ENCODE results near the gene POLH. TPM values are rescaled to one million over a fixed set of nuclear protein-coding genes. Genes with fewer than 3 reads are reported as not detected.

POLH gene
- total and polyA plus RNA-seq, 9 donors, result 8.1 to 15.3 (median 11.9) TPM

Other genes with a start within 250 kb of the POLH start
- gene ZNF318, start 206.5 kb upstream of the POLH start, total RNA-seq, result 9.4 TPM
- 10 to 100 TPM; 12.2 to 17.3 (median 13.0) TPM for gene ZNF318, start 206.5 kb upstream of the POLH start, polyA plus RNA-seq (ENCODE audit: insufficient read depth in 1 of 8, insufficient read length in 8 of 8, low replicate concordance in 1 of 8)
- 10.7 TPM for gene ABCC10, start 148.6 kb upstream of the POLH start, total RNA-seq
- 10 to 100 TPM; 13.1 to 22.0 (median 14.9) TPM for gene ABCC10, start 148.6 kb upstream of the POLH start, polyA plus RNA-seq (ENCODE audit: insufficient read depth in 1 of 8, insufficient read length in 8 of 8, low replicate concordance in 1 of 8)
- gene DLK2, start 120.6 kb upstream of the POLH start, total RNA-seq, result 2.0 TPM
- 1 to 10 TPM; 1.7 to 3.5 (median 2.4) TPM for gene DLK2, start 120.6 kb upstream of the POLH start, polyA plus RNA-seq (ENCODE audit: insufficient read depth in 1 of 8, insufficient read length in 8 of 8, low replicate concordance in 1 of 8)
- gene TJAP1, start 98.6 kb upstream of the POLH start, total RNA-seq, result 15.9 TPM
- 10 to 100 TPM; 19.4 to 31.4 (median 25.9) TPM for gene TJAP1, start 98.6 kb upstream of the POLH start, polyA plus RNA-seq (ENCODE audit: insufficient read depth in 1 of 8, insufficient read length in 8 of 8, low replicate concordance in 1 of 8)
- gene LRRC73, start 65.8 kb upstream of the POLH start, total RNA-seq, result 0.22 TPM
- gene LRRC73, start 65.8 kb upstream of the POLH start, polyA plus RNA-seq (ENCODE audit: insufficient read depth in 1 of 8, insufficient read length in 8 of 8, low replicate concordance in 1 of 8), result under 1 TPM; 0.11 to 0.27 (median 0.15) TPM
- 59.5 TPM for gene YIPF3, start 59.3 kb upstream of the POLH start, total RNA-seq
- gene YIPF3, start 59.3 kb upstream of the POLH start, polyA plus RNA-seq (ENCODE audit: insufficient read depth in 1 of 8, insufficient read length in 8 of 8, low replicate concordance in 1 of 8), result 10 to 100 TPM; 80.7 to 98.0 (median 91.2) TPM
- gene POLR1C, start 59.1 kb upstream of the POLH start, total RNA-seq, result 21.1 TPM
- 10 to 100 TPM; 16.7 to 22.2 (median 19.2) TPM for gene POLR1C, start 59.1 kb upstream of the POLH start, polyA plus RNA-seq (ENCODE audit: insufficient read depth in 1 of 8, insufficient read length in 8 of 8, low replicate concordance in 1 of 8)
- gene XPO5, start 147 bp upstream of the POLH start, total RNA-seq, result 17.2 TPM
- 10 to 100 TPM; 21.5 to 38.2 (median 25.5) TPM for gene XPO5, start 147 bp upstream of the POLH start, polyA plus RNA-seq (ENCODE audit: insufficient read depth in 1 of 8, insufficient read length in 8 of 8, low replicate concordance in 1 of 8)
- 33.5 TPM for gene GTPBP2, start 53.1 kb downstream of the POLH start, total RNA-seq
- 10 to 100 TPM; 31.2 to 44.8 (median 37.7) TPM for gene GTPBP2, start 53.1 kb downstream of the POLH start, polyA plus RNA-seq (ENCODE audit: insufficient read depth in 1 of 8, insufficient read length in 8 of 8, low replicate concordance in 1 of 8)
- gene MAD2L1BP, start 59.7 kb downstream of the POLH start, total RNA-seq, result 23.6 TPM
- 10 to 100 TPM; 17.4 to 21.7 (median 19.3) TPM for gene MAD2L1BP, start 59.7 kb downstream of the POLH start, polyA plus RNA-seq (ENCODE audit: insufficient read depth in 1 of 8, insufficient read length in 8 of 8, low replicate concordance in 1 of 8)
- 0.49 TPM for gene RSPH9, start 68.9 kb downstream of the POLH start, total RNA-seq
- 1 to 10 TPM in 1 of 8 donors, under 1 TPM in 7; 0.41 to 1.1 (median 0.79) TPM for gene RSPH9, start 68.9 kb downstream of the POLH start, polyA plus RNA-seq (ENCODE audit: insufficient read depth in 1 of 8, insufficient read length in 8 of 8, low replicate concordance in 1 of 8)
- gene MRPS18A, start 111.6 kb downstream of the POLH start, total RNA-seq, result 43.5 TPM
- gene MRPS18A, start 111.6 kb downstream of the POLH start, polyA plus RNA-seq (ENCODE audit: insufficient read depth in 1 of 8, insufficient read length in 8 of 8, low replicate concordance in 1 of 8), result 10 to 100 TPM; 28.4 to 43.7 (median 32.0) TPM
- 63.1 TPM for gene VEGFA, start 194.0 kb downstream of the POLH start, total RNA-seq
- gene VEGFA, start 194.0 kb downstream of the POLH start, polyA plus RNA-seq (ENCODE audit: insufficient read depth in 1 of 8, insufficient read length in 8 of 8, low replicate concordance in 1 of 8), result 10 to 100 TPM; 59.4 to 89.9 (median 70.5) TPM

Data from muscle of leg (tissue), 9 donors.